Measurements from ENCODE around the gene MRPL41.

DNA sequence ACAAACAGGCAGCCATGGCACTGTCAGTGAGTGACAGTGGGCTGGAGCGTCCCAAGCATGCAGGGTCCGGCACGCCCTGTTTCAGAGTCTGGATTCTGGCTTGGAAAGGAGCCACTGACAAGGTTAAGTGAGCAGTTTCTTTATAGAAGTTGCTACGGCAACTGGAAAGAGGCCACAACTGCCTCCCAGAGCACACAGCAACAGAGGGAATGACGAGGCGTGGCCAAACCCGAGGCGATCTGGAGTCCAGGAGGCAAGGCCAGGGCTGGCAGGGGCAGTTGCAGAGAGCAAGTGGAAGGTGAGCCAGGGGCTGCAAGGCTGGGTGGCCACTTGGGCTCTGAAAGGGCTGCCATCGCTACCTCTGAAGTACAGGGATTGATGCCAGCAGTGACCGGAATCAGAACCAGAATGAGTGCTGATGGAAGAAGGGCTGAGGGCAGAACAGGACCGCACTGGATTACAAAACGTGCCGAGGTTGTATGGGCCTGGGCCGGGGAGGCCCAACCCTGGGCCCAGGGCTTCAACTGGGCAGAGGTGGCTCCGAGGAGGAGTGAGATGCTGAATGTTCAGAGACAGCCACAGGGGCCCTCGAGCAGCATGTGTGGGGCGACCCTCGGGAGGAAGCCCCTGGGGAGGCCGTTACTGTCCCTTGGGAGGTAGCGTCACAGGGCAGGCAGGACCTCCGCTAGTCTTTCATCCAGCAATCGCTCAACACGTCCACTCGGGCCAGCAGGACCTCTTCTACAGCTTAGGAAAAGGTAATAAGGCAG lies 4.6 kb downstream of the MRPL41 start:
- TF ChIP-seq SUZ12 (IDR thresholded peaks at IDR 0.05; ENCODE audit: extremely low read depth, insufficient read depth, insufficient read length), result no peak
- TF ChIP-seq YY1 (IDR thresholded peaks at IDR 0.05; ENCODE audit: insufficient read depth, insufficient read length), result no peak
